HEK293 (cell line): ENCODE results near the gene KCNJ6.

ENCODE experiments used
- CTCF ChIA-PET: fragments of 350-600 bp; formaldehyde crosslinking; extraction: SDS; loops from one replicate; lab custom pipeline; 2021; ENCODE audit warnings: antibody characterized with exemption; lab: Yijun Ruan, JAX
- POLR2A ChIA-PET: fragments of 300-600 bp; formaldehyde crosslinking; extraction: SDS; loops from one replicate; lab custom pipeline; 2020; ENCODE audit warnings: antibody characterized with exemption, inconsistent platforms; lab: Yijun Ruan, JAX
- H3K27ac ChIP-seq: fragments of 200-500 bp; sonication (Bioruptor generic); 2 replicates; pipeline ENCODE4 v1.5.1; 2014; ENCODE audit warnings: low read depth, low read length, control low read depth, inconsistent platforms; ENCODE audit errors: extremely low read depth
- H3K36me3 ChIP-seq, 2 experiments: fragments of 200-500 bp in 1 of 2; sonication (Bioruptor generic) in 1 of 2; 1 replicate in 1 of 2; 2 replicates in 1 of 2; pipeline ENCODE4 v1.5.1; 2014 to 2017; ENCODE audit warnings: inconsistent platforms in 2 of 2, low read length in 2 of 2; ENCODE audit not compliant: control insufficient read depth in 2 of 2, insufficient read depth in 1 of 2
- H3K4me1 ChIP-seq: fragments of 200-500 bp; sonication (Bioruptor generic); 2 replicates; pipeline ENCODE4 v1.5.1; 2014; ENCODE audit warnings: mild to moderate bottlenecking, low read length, inconsistent platforms; ENCODE audit not compliant: control insufficient read depth, insufficient read depth
- H3K4me3 ChIP-seq: 2 replicates; pipeline ENCODE4 v1.5.1; 2011; ENCODE audit warnings: low read depth, mild to moderate bottlenecking, control low read depth, low read length, moderate library complexity
- H3K9me3 ChIP-seq: fragments of 200-500 bp; sonication (Bioruptor generic); 2 replicates; pipeline ENCODE4 v1.5.1; 2014; ENCODE audit warnings: low read depth, low read length, inconsistent platforms; ENCODE audit not compliant: control insufficient read depth, insufficient read depth
- FEZF1 ChIP-seq: fragments of 450-650 bp; formaldehyde crosslinking; IDR thresholded peaks from 2 replicates; pipeline ENCODE4 v1.5.1; 2016; ENCODE audit warnings: missing biosample characterization, missing genetic modification characterization
- GLI2 ChIP-seq: fragments of 450-650 bp; formaldehyde crosslinking; IDR thresholded peaks from 2 replicates; pipeline ENCODE4; 2017; ENCODE audit warnings: missing biosample characterization, missing genetic modification characterization, low read depth, borderline replicate concordance
- GLI4 ChIP-seq: fragments of 450-650 bp; formaldehyde crosslinking; IDR thresholded peaks from 2 replicates; pipeline ENCODE4 v1.5.1; 2016; ENCODE audit warnings: missing biosample characterization, missing genetic modification characterization
- HOXD13 ChIP-seq: sonication (generic); formaldehyde crosslinking; IDR thresholded peaks from 2 replicates; pipeline ENCODE4 v1.8.0; 2022; ENCODE audit warnings: missing genetic modification reagents, borderline replicate concordance
- ZBTB20 ChIP-seq: fragments of 450-650 bp; formaldehyde crosslinking; IDR thresholded peaks from 2 replicates; pipeline ENCODE4 v1.5.1; 2016; ENCODE audit warnings: missing biosample characterization, missing genetic modification characterization
- ZNF121 ChIP-seq: fragments of 450-650 bp; formaldehyde crosslinking; IDR thresholded peaks from 2 replicates; pipeline ENCODE4 v1.5.1; 2016; ENCODE audit warnings: missing biosample characterization, missing genetic modification characterization
- ZNF23 ChIP-seq: fragments of 450-650 bp; formaldehyde crosslinking; IDR thresholded peaks from 2 replicates; pipeline ENCODE4 v1.5.1; 2016; ENCODE audit warnings: missing biosample characterization, missing genetic modification characterization, borderline replicate concordance
- ZNF239 ChIP-seq: fragments of 450-650 bp; formaldehyde crosslinking; IDR thresholded peaks from 2 replicates; pipeline ENCODE4 v1.5.1; 2016; ENCODE audit warnings: missing biosample characterization, missing genetic modification characterization
- ZNF248 ChIP-seq: fragments of 450-650 bp; formaldehyde crosslinking; IDR thresholded peaks from 2 replicates; pipeline ENCODE4 v1.5.1; 2017; ENCODE audit warnings: missing biosample characterization, missing genetic modification characterization
- ZNF302 ChIP-seq: fragments of 450-650 bp; formaldehyde crosslinking; IDR thresholded peaks from 2 replicates; pipeline ENCODE4 v1.5.1; 2016; ENCODE audit warnings: missing biosample characterization, missing genetic modification characterization, low read depth
- ZNF341 ChIP-seq: fragments of 450-650 bp; formaldehyde crosslinking; IDR thresholded peaks from 2 replicates; pipeline ENCODE4; 2016; ENCODE audit warnings: low read depth, missing biosample characterization, missing genetic modification characterization
- ZNF366 ChIP-seq: fragments of 450-650 bp; formaldehyde crosslinking; conservative IDR thresholded peaks from 2 replicates; pipeline ENCODE4 v1.5.1; 2016; ENCODE audit warnings: missing biosample characterization, missing genetic modification characterization
- ZNF501 ChIP-seq: fragments of 450-650 bp; formaldehyde crosslinking; IDR thresholded peaks from 2 replicates; pipeline ENCODE4 v1.5.1; 2016; ENCODE audit warnings: missing biosample characterization, missing genetic modification characterization
- ZNF549 ChIP-seq: fragments of 450-650 bp; IDR thresholded peaks from 2 replicates; pipeline ENCODE4 v1.5.1; 2018; ENCODE audit warnings: missing biosample characterization, missing genetic modification characterization, mild to moderate bottlenecking, inconsistent platforms, moderate library complexity
- ZNF621 ChIP-seq: fragments of 450-650 bp; formaldehyde crosslinking; IDR thresholded peaks from 2 replicates; pipeline ENCODE4 v1.5.1; 2017; ENCODE audit warnings: missing biosample characterization, missing genetic modification characterization
- ZNF623 ChIP-seq: fragments of 450-650 bp; formaldehyde crosslinking; IDR thresholded peaks from 2 replicates; pipeline ENCODE4 v1.5.1; 2016; ENCODE audit warnings: missing biosample characterization, missing genetic modification characterization
- ZNF707 ChIP-seq: fragments of 450-650 bp; formaldehyde crosslinking; IDR thresholded peaks from 2 replicates; pipeline ENCODE4 v1.5.1; 2016; ENCODE audit warnings: missing biosample characterization, missing genetic modification characterization
- ZNF843 ChIP-seq: fragments of 450-650 bp; formaldehyde crosslinking; IDR thresholded peaks from 2 replicates; pipeline ENCODE4 v1.5.1; 2016; ENCODE audit warnings: missing biosample characterization, missing genetic modification characterization
- ZSCAN16 ChIP-seq: fragments of 450-650 bp; formaldehyde crosslinking; IDR thresholded peaks from 2 replicates; pipeline ENCODE4 v1.5.1; 2016; ENCODE audit warnings: missing biosample characterization, missing genetic modification characterization
- TF ChIP-seq, protein P1 (sequence below): fragments of 450-650 bp; formaldehyde crosslinking; conservative IDR thresholded peaks from 2 replicates; pipeline ENCODE4 v1.5.1; 2016; ENCODE audit warnings: low read depth, missing biosample characterization, missing genetic modification characterization
- TF ChIP-seq, protein P2 (sequence below): fragments of 450-650 bp; formaldehyde crosslinking; IDR thresholded peaks from 2 replicates; pipeline ENCODE4 v1.5.1; 2016; ENCODE audit warnings: missing biosample characterization, missing genetic modification characterization, low read depth
- TF ChIP-seq, protein P3 (sequence below): fragments of 450-650 bp; formaldehyde crosslinking; IDR thresholded peaks from 2 replicates; pipeline ENCODE4 v1.5.1; 2017; ENCODE audit warnings: missing biosample characterization, missing genetic modification characterization
- TF ChIP-seq, protein P4 (sequence below): fragments of 450-650 bp; formaldehyde crosslinking; IDR thresholded peaks from 2 replicates; pipeline ENCODE4 v1.5.1; 2017; ENCODE audit warnings: missing biosample characterization, missing genetic modification characterization
- TF ChIP-seq, protein P5 (sequence below): fragments of 450-650 bp; formaldehyde crosslinking; IDR thresholded peaks from 2 replicates; pipeline ENCODE4 v1.5.1; 2016; ENCODE audit warnings: missing biosample characterization, missing genetic modification characterization
- TF ChIP-seq, protein P6 (sequence below): fragments of 450-650 bp; formaldehyde crosslinking; IDR thresholded peaks from 2 replicates; pipeline ENCODE4 v1.5.1; 2016; ENCODE audit warnings: missing biosample characterization, missing genetic modification characterization

Gene KCNJ6

DNA sequence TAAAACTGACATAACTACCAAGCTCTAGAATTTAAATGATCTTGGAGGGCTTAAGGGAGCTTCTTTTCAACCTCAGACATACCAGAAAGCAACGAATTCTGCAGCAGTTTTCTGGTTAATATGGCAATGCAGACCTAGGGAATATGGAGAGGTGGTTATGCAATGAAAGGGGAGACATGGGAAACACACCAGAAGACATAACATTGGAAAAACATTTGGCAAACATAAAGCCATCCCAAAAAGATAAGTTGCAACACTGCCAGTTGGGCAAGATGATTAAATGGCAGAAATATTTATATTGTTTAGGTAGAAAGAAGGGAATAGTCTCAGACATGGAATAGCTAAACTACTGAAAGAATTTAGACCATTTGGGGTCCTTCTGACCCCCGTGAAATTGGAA lies 104.5 kb downstream of the KCNJ6 start:
- Histone ChIP-seq H3K27ac (no peak overlapping the region), H3K4me1 (no peaks in the 10 kb centered on the region)
- CTCF ChIA-PET: interaction anchor here (0.7 to 1.6 kb wide), 2 partner anchors 9 to 106 kb away, joined by 3 to 5 read pairs; no protein-coding TSS in a partner anchor
- TF ChIP-seq ZNF843 (tag by site-specific recombination) (no peak), ZBTB20 (tag by site-specific recombination) (no peak), ZNF341 (tag by site-specific recombination) (no peak), GLI4 (tag by site-specific recombination) (no peak), ZNF239 (tag by site-specific recombination) (no peak), ZSCAN16 (no peak), ZNF121 (tag by site-specific recombination) (no peak), ZNF366 (tag by site-specific recombination) (no peak), ZNF623 (no peak), ZNF248 (tag by site-specific recombination) (no peak), HOXD13 (no peak), ZNF621 (tag by site-specific recombination) (no peak)
- TF ChIP-seq, protein P1, sequence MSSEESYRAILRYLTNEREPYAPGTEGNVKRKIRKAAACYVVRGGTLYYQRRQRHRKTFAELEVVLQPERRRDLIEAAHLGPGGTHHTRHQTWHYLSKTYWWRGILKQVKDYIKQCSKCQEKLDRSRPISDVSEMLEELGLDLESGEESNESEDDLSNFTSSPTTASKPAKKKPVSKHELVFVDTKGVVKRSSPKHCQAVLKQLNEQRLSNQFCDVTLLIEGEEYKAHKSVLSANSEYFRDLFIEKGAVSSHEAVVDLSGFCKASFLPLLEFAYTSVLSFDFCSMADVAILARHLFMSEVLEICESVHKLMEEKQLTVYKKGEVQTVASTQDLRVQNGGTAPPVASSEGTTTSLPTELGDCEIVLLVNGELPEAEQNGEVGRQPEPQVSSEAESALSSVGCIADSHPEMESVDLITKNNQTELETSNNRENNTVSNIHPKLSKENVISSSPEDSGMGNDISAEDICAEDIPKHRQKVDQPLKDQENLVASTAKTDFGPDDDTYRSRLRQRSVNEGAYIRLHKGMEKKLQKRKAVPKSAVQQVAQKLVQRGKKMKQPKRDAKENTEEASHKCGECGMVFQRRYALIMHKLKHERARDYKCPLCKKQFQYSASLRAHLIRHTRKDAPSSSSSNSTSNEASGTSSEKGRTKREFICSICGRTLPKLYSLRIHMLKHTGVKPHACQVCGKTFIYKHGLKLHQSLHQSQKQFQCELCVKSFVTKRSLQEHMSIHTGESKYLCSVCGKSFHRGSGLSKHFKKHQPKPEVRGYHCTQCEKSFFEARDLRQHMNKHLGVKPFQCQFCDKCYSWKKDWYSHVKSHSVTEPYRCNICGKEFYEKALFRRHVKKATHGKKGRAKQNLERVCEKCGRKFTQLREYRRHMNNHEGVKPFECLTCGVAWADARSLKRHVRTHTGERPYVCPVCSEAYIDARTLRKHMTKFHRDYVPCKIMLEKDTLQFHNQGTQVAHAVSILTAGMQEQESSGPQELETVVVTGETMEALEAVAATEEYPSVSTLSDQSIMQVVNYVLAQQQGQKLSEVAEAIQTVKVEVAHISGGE: no peak
- TF ChIP-seq, protein P2, sequence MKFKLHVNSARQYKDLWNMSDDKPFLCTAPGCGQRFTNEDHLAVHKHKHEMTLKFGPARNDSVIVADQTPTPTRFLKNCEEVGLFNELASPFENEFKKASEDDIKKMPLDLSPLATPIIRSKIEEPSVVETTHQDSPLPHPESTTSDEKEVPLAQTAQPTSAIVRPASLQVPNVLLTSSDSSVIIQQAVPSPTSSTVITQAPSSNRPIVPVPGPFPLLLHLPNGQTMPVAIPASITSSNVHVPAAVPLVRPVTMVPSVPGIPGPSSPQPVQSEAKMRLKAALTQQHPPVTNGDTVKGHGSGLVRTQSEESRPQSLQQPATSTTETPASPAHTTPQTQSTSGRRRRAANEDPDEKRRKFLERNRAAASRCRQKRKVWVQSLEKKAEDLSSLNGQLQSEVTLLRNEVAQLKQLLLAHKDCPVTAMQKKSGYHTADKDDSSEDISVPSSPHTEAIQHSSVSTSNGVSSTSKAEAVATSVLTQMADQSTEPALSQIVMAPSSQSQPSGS (tag by site-specific recombination): no peak
- TF ChIP-seq, protein P3, sequence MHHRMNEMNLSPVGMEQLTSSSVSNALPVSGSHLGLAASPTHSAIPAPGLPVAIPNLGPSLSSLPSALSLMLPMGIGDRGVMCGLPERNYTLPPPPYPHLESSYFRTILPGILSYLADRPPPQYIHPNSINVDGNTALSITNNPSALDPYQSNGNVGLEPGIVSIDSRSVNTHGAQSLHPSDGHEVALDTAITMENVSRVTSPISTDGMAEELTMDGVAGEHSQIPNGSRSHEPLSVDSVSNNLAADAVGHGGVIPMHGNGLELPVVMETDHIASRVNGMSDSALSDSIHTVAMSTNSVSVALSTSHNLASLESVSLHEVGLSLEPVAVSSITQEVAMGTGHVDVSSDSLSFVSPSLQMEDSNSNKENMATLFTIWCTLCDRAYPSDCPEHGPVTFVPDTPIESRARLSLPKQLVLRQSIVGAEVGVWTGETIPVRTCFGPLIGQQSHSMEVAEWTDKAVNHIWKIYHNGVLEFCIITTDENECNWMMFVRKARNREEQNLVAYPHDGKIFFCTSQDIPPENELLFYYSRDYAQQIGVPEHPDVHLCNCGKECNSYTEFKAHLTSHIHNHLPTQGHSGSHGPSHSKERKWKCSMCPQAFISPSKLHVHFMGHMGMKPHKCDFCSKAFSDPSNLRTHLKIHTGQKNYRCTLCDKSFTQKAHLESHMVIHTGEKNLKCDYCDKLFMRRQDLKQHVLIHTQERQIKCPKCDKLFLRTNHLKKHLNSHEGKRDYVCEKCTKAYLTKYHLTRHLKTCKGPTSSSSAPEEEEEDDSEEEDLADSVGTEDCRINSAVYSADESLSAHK (tag by site-specific recombination): no peak
- TF ChIP-seq, protein P4, sequence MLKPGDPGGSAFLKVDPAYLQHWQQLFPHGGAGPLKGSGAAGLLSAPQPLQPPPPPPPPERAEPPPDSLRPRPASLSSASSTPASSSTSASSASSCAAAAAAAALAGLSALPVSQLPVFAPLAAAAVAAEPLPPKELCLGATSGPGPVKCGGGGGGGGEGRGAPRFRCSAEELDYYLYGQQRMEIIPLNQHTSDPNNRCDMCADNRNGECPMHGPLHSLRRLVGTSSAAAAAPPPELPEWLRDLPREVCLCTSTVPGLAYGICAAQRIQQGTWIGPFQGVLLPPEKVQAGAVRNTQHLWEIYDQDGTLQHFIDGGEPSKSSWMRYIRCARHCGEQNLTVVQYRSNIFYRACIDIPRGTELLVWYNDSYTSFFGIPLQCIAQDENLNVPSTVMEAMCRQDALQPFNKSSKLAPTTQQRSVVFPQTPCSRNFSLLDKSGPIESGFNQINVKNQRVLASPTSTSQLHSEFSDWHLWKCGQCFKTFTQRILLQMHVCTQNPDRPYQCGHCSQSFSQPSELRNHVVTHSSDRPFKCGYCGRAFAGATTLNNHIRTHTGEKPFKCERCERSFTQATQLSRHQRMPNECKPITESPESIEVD (tag by site-specific recombination): no peak
- TF ChIP-seq, all 188 proteins: peak for 0
- no peaks in the 10 kb centered on the region for H3K9me3 ChIP-seq
- H3K4me3 ChIP-seq: no peak overlapping the region
- no peaks in the 10 kb centered on the region for H3K36me3 ChIP-seq
- POLR2A ChIA-PET: no interaction called here

DNA sequence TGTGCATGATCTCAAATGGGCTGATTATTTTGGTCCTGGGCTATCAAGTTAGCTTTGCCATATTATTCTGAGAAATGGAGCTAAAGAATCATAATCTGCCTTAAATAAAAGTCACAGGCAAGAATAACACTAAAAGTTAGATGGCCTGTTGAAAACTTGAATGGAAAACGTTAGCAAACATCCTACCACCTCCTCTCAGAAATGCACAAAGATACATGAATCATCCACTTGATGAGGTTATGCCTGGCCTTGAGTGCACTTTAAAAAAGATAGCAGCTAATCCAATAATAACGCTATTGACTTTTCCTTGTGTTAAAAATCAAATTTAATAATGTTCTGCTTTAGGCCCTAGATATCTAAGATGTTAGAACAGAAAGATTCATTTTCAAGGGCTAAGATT lies 108.0 kb downstream of the KCNJ6 start:
- no peaks in the 10 kb centered on the region for H3K36me3 ChIP-seq
- H3K9me3 ChIP-seq: no peaks in the 10 kb centered on the region
- H3K4me1 ChIP-seq: no peaks in the 10 kb centered on the region
- H3K4me3 ChIP-seq: no peak overlapping the region
- ChIA-PET CTCF (no interaction called here), POLR2A (no interaction called here)
- H3K27ac ChIP-seq: no peak overlapping the region
- TF ChIP-seq GLI2 (tag by site-specific recombination) (no peak), FEZF1 (tag by site-specific recombination) (no peak), ZNF302 (no peak), ZNF707 (tag by site-specific recombination) (no peak), ZNF549 (tag by site-specific recombination) (no peak), ZNF23 (no peak), ZNF501 (no peak)
- TF ChIP-seq, protein P5, sequence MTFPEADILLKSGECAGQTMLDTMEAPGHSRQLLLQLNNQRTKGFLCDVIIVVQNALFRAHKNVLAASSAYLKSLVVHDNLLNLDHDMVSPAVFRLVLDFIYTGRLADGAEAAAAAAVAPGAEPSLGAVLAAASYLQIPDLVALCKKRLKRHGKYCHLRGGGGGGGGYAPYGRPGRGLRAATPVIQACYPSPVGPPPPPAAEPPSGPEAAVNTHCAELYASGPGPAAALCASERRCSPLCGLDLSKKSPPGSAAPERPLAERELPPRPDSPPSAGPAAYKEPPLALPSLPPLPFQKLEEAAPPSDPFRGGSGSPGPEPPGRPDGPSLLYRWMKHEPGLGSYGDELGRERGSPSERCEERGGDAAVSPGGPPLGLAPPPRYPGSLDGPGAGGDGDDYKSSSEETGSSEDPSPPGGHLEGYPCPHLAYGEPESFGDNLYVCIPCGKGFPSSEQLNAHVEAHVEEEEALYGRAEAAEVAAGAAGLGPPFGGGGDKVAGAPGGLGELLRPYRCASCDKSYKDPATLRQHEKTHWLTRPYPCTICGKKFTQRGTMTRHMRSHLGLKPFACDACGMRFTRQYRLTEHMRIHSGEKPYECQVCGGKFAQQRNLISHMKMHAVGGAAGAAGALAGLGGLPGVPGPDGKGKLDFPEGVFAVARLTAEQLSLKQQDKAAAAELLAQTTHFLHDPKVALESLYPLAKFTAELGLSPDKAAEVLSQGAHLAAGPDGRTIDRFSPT: no peak
- TF ChIP-seq, protein P6, sequence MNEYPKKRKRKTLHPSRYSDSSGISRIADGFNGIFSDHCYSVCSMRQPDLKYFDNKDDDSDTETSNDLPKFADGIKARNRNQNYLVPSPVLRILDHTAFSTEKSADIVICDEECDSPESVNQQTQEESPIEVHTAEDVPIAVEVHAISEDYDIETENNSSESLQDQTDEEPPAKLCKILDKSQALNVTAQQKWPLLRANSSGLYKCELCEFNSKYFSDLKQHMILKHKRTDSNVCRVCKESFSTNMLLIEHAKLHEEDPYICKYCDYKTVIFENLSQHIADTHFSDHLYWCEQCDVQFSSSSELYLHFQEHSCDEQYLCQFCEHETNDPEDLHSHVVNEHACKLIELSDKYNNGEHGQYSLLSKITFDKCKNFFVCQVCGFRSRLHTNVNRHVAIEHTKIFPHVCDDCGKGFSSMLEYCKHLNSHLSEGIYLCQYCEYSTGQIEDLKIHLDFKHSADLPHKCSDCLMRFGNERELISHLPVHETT (tag by site-specific recombination): no peak
